Measurements from ENCODE around the gene CKM.
"Not testable (repeated sequence)": the region's sequence is repeated elsewhere in the genome, so short reads cannot be mapped to it uniquely, and the experiment has no call there.

Gene CKM

DNA sequence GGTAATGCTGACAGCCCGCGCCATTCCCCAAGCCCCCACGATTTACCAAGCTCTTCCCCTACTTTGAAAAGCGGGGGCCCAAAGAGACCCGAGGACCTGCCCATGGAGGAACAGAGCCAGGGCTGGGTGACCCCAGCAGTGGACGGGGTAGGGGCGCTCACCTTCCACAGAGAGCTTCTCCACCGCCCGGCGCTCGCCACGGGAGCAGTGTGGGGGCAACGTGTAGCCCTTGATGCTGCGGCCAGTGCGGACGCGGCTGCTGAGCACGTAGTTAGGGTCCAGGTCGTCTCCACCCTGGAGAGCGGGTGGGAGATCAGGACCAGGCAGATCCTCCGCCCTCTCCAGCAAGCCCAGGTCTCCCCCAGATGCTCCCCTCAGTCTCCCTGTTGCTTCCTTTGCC is 7.4 kb downstream of the CKM start:
- no peak for DNase-seq

DNA sequence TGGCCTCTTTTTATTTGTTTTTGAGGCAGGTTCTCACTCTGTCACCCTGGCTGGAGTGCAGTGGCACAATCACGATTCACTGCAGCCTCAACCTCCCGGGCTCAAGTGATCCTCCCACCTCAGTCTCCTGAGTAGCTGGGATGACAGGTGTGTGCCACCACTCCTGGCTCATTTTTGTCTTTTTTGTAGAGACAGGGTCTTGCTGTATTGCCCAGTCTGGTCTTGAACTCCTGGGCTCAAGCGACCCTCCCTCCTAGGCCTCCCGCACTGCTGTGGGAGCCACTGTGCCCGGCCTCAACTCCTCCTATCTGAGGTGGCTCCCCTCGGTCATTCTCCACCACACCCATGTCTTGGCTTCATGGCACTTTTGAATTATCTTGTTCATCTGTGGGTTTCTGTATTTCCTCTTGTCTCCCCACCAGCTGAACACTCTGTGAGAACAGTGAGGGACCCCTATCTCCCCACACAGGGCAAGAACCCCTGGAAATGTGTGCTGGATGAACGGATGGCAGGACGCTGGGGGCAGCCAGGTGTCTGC is 7.9 kb downstream of the CKM start:
- DNase-seq: no peak

DNA sequence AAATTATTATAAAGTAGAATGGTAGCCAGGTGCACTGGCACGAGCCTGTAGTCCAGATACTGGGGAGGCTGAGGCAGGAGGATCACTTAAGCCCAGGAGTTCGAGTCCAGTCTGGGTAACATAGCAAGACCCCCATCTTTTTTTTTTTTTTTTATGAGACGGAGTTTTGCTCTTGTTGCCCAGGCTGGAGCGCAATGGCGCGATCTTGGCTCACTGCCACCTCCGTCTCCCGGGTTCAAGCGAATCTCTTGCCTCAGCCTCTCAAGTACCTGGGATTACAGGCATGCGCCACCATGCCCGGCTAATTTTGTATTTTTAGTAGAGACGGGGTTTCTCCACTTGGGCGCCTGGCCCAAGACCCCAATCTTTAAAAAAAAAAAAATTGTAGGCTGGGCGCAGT is 10.4 kb downstream of the CKM start:
- DNase-seq: not testable (repeated sequence)

DNA sequence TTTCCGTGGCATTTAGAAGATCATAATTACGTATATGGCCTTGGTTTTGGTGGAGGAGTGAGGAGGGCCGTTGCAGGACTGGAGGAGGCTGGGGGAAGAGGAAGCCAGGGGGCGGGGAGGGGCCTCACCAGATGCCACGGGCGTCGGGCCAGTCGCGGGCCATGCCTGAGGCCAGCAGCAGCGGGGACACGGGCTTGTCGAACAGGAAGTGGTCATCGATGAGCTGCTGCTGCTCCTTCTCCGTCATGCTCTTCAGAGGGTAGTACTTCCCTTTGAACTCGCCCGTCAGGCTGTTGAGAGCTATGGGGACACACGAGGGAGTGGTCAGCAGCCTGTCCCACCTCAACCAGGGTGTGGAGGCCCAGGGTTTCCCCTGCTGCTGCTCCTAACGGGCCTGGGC is 11.1 kb downstream of the CKM start:
- no peak for DNase-seq

DNA sequence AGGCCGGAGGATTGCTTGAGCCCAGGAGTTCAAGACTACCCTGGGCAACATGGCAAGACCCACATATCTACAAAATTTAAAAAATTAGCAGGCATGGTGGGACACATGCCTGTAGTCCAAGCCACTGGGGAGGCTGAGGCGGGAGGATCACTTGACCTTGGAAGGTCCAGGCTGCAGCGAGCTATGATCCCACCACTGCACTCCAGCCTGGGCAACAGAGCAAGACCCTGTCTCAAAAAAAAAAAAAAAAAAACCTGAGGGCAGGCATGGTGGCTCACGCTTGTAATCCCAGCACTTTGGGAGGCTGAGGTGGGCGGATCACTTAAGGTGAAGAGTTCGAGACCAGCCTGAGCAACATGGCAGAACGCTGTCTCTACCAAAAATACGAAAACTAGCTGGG is 13.4 kb downstream of the CKM start:
- DNase-seq: not testable (repeated sequence)

DNA sequence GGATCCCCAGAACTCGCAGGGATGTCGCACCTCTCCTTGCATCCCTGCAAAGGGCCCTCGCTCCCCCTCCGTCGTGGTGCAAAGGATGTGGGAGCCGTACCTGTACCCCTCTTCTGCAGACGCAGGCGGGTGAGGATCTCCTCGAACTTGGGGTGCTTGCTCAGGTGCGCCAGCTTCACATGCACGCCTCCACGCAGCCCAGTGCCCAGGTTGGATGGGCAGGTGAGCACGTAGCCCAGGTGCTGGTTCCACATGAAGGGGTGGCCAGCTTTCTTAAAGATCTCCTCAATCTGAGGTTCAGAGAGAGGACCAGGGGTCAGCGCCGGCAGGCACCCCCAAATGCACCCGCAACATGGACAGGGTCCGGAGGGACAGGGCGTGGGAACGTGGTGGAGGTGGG is 15.3 kb downstream of the CKM start:
- no peak for DNase-seq

DNA sequence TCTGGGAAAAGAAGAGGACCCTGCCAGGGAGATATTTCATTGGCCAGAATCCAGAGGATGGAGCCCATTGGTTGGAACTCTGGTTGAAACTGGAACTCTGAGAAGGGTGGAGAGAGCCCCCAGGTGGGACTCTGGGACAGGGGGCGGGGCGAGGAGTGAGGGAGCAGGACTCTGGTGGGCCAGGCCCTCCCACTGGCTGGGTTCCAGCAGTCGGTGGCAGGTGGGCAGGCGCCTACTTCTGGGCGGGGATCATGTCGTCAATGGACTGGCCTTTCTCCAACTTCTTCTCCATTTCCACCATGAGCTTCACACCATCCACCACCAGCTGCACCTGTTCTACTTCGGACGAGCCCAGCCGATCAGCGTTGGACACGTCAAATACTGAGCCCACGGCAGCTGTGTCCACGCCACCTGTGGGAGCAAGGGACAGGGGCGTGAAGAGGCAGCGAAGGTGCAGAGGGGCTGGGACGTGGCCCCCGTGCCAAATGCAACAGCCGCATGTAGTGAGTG is 16.1 kb downstream of the CKM start:
- DNase-seq: peak; percentile 84

DNA sequence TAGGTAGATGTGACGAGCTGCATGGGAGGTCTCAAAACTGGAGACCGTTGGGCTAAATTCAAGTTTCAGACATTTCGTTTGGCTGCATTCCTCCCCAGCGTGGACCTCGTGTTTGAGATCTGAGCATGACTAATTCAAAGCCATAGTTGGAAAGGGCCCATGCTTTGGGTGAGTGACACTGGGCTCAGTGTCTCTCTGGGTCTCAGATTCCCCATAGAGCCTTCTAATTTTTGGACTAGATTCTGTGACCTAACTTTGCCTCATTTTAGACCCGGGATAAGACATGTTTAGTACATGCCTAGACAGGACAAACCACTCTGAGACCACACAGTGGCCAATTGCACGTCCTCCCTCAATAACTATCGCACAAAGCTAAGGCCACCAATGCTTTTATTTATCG is 16.6 kb downstream of the CKM start:
- no peak for DNase-seq

DNA sequence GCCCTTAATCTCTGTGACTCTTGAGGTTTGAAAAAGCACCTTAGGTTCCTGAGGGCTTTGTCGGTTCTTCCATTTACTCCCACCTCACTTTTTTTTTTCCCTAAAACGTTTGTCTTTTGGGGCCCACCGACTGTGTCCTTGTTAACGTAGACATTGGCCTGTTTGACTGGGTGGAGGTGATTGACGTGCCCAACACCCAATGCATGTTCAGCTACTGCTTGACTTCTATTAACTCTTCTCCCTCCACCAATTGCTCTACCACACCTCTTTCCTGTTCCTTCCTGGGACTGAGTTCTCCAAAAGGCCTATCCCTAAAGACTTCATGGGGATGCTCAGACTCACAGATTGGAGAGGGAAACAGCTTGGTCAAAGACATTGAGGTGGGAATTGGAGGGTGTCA is 17.3 kb downstream of the CKM start:
- DNase-seq: no peak

DNA sequence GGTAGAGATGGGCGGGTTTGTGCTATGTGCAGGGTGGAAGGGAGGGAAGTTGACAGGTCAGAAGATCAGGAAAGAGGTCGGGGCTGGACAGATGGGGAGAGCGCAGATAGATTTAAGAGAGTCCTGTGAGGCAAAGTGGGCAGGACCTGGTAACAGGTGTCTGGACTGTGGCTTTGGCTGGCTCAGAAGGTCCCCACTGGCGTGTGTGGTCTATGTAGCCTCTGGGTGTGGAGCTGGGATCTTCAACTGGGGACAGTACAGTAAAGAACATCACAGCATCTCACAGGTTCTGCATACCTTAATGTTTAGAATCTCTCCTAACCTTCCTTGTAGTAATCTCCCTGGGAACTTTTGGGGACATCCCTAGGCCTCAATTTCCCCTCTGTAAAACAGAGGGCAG is 17.7 kb downstream of the CKM start:
- no peak for DNase-seq

DNA sequence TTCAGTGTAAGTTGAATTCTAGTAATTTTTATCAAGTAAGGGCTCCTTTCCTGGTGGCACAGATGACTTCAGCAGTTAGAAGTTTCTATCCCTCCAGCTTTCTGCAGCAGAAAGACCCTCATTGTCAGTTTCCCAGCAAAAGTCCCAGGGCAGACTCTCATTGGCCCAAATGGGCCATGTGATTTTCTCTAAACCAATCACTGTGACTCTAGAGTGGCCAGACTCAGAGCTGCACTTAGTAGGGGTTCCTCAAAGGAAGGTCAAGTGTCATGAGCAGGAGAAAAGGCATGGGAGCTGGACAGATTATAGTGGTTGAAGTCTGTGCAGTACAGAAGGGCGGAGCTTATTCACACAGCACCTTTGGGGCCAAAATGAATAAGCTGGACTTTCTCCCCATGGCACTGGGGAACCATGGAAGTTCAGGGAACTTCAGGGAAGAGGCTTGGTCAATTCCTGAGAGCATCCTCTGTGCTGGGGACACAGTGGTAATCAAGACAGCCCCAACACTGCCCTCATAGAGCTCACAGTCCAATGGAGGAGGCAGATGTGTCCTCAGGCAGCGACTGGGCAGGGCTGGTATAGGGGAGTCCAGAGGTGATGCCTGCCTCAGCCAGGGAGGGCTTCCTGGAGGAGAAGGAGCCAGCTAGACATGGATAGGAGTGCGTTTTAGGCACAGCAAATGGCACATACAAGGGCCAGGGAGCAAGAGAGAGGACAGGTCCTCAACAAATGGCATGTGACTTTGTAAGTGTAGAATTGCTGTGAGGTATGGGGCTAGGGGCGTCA is 18.3 kb downstream of the CKM start:
- DNase-seq: no peak

DNA sequence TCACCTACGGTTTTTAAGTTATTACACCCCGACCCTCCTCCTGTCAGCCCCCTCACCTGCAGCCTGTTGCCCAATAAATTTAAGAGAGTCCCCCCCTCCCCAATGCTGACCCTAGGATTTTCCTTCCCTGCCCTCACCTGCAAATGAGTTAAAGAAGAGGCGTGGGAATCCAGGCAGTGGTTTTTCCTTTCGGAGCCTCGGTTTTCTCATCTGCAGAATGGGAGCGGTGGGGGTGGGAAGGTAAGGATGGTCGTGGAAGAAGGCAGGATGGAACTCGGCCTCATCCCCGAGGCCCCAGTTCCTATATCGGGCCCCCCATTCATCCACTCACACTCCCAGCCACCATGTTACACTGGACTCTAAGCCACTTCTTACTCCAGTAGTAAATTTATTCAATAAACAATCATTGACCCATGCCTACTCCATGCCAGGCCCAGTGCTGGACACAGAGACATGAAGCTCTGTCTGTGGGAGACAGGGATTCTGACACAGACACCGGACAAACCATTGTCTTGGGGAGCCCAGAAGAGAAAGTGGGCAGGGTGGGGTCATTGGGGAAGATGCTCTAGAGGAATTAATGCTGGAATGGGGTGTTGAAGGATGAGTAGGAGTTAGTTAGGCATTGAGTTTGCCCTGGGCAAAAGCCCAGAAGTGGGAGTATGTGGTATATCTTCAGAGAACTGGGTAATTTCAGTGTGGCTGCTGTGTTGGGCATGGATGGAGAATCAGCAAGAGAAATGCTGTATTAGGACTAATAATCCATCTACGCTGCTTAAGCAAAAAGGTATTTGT is 19.2 kb downstream of the CKM start:
- DNase-seq: no peak

DNA sequence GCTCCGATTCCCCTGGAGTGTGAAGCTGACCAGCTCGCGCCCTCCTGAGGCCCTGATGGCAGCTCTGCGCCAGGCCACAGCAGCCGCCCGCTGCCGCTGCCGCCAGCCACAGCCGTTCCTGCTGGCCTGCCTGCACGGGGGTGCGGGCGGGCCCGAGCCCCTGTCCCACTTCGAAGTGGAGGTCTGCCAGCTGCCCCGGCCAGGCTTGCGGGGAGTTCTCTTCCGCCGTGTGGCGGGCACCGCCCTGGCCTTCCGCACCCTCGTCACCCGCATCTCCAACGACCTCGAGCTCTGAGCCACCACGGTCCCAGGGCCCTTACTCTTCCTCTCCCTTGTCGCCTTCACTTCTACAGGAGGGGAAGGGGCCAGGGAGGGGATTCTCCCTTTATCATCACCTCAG is 20.3 kb downstream of the CKM start:
- no peak for DNase-seq

DNA sequence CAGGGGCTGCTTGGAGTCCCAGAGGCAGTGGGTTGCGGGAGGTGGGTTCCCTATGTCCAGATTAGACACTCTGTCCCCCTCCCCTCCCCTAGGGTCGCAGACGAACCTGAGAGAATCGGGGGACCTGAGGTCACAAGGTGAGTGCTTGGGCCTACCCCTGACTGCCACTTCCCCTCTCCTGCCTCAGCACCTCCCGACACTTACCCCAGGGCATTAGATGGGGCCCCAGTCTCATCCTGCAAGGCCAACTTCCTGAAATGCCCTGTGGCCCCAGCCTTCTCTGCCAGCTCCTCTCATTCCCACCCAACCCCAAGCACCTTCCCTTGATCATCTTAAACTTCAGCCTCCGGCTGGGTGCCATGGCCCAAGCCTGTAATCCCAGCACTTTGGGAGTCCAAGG is 23.0 kb downstream of the CKM start:
- no peak for DNase-seq

DNA sequence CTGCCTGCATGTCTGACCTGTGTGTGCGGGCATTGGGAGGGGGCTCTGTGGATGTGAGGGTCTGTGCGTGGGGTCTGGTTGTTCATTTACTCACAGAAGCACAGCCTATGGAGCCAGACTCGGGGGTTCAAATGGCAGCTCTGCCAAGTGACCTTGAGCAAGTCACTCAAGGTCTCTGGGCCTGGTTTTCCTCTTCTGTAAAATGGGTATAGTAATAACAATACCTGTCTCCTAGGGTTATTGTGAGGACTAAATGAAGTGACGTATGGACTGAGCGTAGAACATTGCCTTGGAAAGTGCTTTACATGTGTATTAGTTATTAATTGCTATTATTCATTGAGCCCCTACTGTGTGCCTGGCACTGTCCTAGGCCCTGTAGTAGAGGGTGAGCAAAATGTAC is 24.4 kb downstream of the CKM start:
- DNase-seq: no peak

DNA sequence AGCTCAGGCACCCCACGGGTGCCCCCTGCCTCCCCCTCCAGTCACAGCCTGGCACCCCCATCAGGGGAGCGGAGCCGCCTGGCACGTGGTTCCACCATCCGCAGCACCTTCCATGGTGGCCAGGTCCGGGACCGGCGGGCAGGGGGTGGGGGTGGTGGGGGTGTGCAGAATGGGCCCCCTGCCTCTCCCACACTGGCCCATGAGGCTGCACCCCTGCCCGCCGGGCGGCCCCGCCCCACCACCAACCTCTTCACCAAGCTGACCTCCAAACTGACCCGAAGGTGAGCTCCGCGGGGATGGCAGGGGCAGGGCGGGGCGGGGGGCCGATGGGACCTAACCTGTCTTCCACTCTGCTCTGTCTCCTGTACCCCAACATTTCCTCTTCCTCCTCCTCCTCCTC is 25.0 kb downstream of the CKM start:
- no peak for DNase-seq

DNA sequence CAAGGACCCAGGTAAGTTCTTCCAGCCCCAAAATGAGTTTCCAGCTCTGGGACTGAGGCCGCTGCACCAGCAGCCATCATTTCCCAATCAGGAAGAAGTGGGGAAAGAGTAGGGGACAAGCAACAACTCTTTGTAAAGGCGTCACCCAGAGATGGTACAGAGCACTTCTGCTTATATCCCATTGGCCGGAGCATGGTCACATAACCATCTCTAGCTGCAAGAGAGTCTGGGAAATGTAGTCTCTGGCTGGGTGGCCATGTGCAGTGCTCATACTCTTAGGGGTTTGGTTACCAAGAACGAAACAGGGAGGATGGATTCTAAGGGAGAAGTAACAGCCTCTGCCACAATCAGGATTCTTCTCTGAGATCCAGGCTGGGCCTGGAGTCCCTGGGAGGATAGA is 26.3 kb downstream of the CKM start:
- no peak for DNase-seq

DNA sequence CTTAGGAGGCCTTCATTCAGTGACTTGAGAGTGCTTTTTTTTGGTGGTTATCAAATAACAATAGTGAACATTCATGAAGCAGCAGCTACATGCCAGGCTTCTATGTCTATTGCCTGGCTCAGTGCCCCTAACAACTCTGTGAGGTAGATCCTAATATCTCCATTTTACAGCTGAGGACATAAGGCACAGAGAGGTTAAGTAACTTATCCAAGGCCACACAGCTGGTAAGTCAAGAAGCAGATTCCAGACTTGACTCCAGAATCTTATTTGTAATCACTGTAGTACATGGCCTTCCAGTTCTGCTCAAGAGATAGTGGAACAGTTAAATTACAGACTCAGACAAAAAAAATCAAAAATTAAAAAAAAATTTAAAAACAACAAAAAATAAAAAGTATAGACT is 26.8 kb downstream of the CKM start:
- DNase-seq: no peak

DNA sequence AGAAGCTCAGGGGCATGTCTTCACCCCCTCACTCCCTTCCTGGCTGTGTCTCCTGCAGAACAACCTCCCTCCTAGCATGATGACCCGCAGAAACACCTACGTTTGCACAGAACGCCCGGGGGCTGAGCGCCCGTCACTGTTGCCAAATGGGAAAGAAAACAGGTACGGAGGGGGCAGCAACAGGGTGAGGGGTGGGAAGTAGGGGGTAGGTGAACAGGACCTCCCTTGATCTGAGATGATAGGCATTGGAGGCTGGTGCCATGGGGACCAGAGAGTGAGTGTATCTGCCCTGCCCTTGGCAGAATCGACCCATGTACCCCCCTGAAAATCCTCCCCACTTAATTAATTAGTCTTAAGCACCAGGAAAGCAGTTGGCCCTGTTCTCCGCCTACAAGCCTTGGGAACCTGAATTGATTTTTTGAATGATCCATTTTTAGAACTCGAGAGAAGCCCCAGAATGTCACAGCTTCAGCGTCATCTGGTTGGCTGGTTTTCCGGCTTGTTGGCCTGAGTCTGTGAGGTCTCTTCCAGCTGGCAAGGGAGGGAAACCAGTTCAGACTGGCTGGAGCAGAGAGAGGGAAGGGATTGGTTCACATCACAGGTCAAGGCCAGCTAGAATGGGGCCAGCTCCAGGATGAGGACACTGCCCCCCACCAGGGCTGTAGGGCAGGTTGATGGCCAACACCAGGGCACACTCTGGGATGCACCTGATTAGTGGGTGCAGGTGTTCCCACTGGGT is 28.2 kb downstream of the CKM start:
- DNase-seq: no peak

DNA sequence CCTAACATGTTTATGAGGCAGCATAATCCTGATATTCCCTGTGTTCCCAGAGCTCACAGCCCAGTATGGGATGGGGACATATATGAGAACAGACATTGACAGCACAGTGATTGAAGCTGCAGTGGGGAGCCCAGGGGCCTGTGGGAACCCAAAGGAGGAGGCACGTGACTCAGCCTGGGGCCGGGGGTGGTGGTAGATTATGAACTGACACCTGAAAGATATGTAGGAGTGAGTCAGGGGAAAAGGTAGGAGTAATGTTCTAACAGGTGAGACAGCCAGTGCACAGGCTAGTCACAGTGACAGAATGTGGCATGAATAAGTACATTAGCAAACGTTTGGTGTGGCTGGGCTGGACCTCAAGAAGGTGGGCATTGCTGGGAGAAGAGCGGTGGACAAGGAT is 29.0 kb downstream of the CKM start:
- DNase-seq: no peak

DNA sequence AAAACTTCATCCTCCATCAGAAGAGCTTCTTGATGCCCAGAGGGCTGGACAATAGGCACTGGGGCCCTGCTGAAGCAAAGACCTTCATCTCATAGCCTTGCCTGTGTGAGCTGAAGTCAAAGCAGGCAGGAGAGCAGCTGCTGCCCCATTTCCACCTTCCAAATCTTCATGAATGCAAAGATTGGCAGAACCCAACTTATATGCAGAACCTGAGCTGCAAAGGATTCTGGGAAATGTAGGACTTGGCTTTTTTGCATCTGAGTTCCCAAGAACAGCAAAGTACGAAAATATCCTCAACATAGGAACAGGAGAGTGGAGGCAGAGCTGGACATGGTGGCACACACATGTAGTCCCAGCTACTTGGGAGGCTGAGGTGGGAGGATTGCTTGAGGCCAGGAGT is 30.8 kb downstream of the CKM start:
- DNase-seq: no peak

DNA sequence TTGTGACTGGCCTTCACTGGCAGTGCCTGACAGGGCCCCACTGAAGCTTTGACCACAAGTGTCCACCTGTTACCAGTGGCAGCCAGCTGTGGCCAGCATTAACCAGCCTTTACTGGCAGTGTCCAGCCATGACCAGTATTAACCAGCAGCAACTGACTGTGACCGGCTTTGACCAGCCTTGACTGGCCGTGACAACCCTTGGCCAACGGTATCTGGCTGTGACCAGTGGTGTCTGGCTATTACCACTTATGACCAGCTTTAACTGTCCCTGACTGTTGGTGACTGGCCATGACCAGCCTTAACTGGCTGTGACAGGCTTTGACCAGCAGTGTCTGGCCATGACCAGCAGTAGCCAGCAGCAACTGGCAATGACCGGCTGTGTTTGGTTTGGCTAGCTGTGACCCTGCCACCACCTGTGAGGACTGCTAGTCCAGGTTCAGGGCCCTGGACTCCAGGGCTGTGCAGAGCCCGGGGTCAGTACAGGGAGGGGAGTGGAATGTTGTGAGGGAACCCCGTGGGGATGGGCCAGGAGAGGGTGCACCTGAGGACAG is 32.2 kb downstream of the CKM start:
- DNase-seq: no peak

DNA sequence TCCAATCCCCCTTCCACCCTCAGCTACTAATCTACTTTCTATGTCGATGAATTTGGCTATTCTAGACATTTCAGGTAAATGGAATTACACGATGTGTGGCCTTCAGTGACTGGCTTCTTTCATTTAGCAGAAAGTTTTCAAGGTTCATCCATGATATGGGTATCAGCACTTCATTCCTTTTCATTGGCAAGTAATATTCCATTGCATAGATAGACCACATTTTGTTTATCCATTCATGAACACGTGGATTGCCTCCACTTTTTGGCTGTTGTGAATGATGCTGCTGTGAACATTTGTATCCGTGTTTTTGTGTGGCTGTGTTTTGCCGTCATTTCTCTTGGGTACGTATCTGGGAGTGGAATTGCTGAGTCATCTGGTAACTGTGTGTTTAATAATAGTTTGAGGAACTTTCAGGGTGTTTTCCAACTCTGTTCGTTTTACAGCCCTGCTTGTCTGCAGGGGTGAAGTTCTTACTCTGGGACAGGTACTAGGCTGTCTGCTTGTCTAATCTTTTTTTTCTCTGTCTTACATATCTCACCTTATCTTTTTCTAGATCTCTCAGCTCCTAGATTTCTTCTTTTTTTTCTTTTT is 39.1 kb downstream of the CKM start:
- no peak for DNase-seq
